Left lung (tissue), 10 donors: Measurements from ENCODE around the gene OGN. TPM values are rescaled to one million over a fixed set of nuclear protein-coding genes. Genes with fewer than 3 reads are reported as not detected.

Experiments used
- ATAC-seq: fragments of 200-7000 bp; cut with Tn5 transposase; one replicate; pipeline ENCODE4 v1.9.1; 2020; ENCODE audit warnings: moderate library complexity
- DNase-seq, 4 donors: peaks; one replicate each; pipeline ENCODE4 v3.0.0-alpha.2; 2013 to 2020
- H3K27ac ChIP-seq, 2 donors: fragments of 200-600 bp; sonication (generic) in 1 of 2; one replicate each; pipeline versions ENCODE4 v1.5.0 to v1.8.0; 2020 to 2021
- H3K27me3 ChIP-seq, 2 donors: fragments of 200-600 bp; sonication (generic) in 1 of 2; one replicate each; pipeline versions ENCODE4 v1.5.0 to v1.8.0; 2020 to 2021
- H3K36me3 ChIP-seq, 2 donors: fragments of 200-600 bp; sonication (generic) in 1 of 2; one replicate each; pipeline versions ENCODE4 v1.5.0 to v1.8.0; 2020 to 2021
- H3K4me1 ChIP-seq, 2 donors: fragments of 200-600 bp; one replicate each; pipeline ENCODE4 v1.8.0; 2021
- H3K4me3 ChIP-seq, 2 donors: fragments of 200-600 bp; sonication (generic) in 1 of 2; one replicate each; pipeline versions ENCODE4 v1.5.0 to v1.8.0; 2020 to 2021; ENCODE audit warnings: mild to moderate bottlenecking in 1 of 2
- H3K9me3 ChIP-seq, 2 donors: fragments of 200-600 bp; sonication (generic) in 1 of 2; one replicate each; pipeline versions ENCODE4 v1.5.0 to v1.8.0; 2020 to 2021
- intact Hi-C, 2 donors: fragments of 100-400 bp; cut with DNase I; formaldehyde crosslinking; loops; one replicate each; pipeline versions ENCODE4 v1.11.2 to v1.14.2; 2022
- polyA plus RNA-seq, 6 donors: library from polyadenylated mRNA; unstranded; fragments of 120-200 nt; gene quantifications; one replicate each; pipeline ENCODE4 v1.2.1, GENCODE V29; 2013; ENCODE audit not compliant: insufficient read length in 6 of 6
- total RNA-seq, 2 donors: library from RNA; stranded (reverse); fragmentation: NEBNext Ultra II Directional; extraction: Animal tissue kit (Norgen Biotek cat#: 25700); gene quantifications; one replicate each; pipeline ENCODE4 v1.2.1, GENCODE V29; 2021
- TF ChIP-seq, protein P1 (sequence below), 2 donors: fragments of 200-600 bp; sonication (generic) in 1 of 2; IDR thresholded peaks; one replicate each; pipeline versions ENCODE4 v1.5.0 to v1.8.0; 2021; ENCODE audit warnings: antibody characterized with exemption in 2 of 2
- donor health status: DM: no; HTN: yes; CAD: no.
- donor health status: DM: no; HTN: no; CAD: no.

The OGN gene
- total and polyA plus RNA-seq, 8 donors, result 11.8 to 153 (median 130) TPM

DNA sequence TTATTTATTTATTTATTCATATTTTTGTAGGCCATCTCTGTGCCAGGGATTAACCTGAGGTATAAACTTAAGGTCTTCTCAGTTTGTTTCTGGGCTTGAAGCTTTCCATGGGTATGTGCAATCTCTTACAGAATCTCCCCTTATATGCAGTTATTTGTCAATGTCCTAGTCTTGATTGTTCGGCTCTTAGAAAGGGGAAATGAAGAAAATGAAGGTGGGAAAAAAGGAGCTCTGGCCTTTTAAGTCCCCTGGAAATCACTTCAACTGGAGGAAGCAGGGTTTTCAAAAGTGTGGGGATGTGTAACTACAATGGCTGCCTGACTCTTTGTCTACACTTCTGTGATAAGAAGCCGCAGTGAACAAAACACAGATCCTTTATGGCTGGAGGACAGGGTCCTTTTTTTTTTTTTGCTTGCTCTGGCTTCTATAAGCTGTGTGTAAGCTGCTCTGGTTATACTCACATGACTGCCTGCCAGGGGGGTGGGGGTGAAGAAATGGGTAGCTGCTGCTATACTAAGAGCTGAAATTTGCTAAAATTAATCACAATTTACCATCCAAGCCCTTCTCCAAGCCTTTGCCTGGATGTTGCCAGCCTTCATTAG lies 44.9 kb downstream of the OGN start:
- Histone ChIP-seq H3K9me3 (peaks cover 0 to 37% of the 10 kb centered on the region in 2 donors), H3K36me3 (no peaks in the 10 kb centered on the region), H3K4me3 (no peak overlapping the region), H3K4me1 (no peaks in the 10 kb centered on the region), H3K27ac (no peak overlapping the region), H3K27me3 (no peaks in the 10 kb centered on the region)
- DNase-seq (no peak), ATAC-seq (no peak)
- intact Hi-C loops, result no loop called here
- TF ChIP-seq, protein P1, sequence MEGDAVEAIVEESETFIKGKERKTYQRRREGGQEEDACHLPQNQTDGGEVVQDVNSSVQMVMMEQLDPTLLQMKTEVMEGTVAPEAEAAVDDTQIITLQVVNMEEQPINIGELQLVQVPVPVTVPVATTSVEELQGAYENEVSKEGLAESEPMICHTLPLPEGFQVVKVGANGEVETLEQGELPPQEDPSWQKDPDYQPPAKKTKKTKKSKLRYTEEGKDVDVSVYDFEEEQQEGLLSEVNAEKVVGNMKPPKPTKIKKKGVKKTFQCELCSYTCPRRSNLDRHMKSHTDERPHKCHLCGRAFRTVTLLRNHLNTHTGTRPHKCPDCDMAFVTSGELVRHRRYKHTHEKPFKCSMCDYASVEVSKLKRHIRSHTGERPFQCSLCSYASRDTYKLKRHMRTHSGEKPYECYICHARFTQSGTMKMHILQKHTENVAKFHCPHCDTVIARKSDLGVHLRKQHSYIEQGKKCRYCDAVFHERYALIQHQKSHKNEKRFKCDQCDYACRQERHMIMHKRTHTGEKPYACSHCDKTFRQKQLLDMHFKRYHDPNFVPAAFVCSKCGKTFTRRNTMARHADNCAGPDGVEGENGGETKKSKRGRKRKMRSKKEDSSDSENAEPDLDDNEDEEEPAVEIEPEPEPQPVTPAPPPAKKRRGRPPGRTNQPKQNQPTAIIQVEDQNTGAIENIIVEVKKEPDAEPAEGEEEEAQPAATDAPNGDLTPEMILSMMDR (IDR thresholded peaks at IDR 0.05), result no peak

- no peaks in the 10 kb centered on the region for H3K4me1 ChIP-seq
- H3K9me3 ChIP-seq, result peaks cover 0 to 40% of the 10 kb centered on the region in 2 donors
- DNase-seq, result no peak
- no peaks in the 10 kb centered on the region for H3K36me3 ChIP-seq
- H3K27ac ChIP-seq, result no peak overlapping the region
- TF ChIP-seq, protein P1 (IDR thresholded peaks at IDR 0.05), result no peak
- intact Hi-C loops, result no loop called here
- no peak overlapping the region for H3K4me3 ChIP-seq
- no peak for ATAC-seq
- H3K27me3 ChIP-seq, result no peaks in the 10 kb centered on the region
Measured at GRCh38 chr9:92353051-92353450, 51.3 kb downstream of the OGN start.

GRCh38 chr9:92350740-92351133 lies 53.6 kb downstream of the OGN start:
- DNase-seq, result no peak
- Histone ChIP-seq H3K4me3 (no peak overlapping the region), H3K9me3 (peaks cover 0 to 19% of the 10 kb centered on the region in 2 donors), H3K4me1 (no peaks in the 10 kb centered on the region), H3K36me3 (no peaks in the 10 kb centered on the region), H3K27ac (peak overlapping the region in 1 of 2 donors; percentile 67), H3K27me3 (no peaks in the 10 kb centered on the region)
- intact Hi-C loops, result no loop called here
- TF ChIP-seq, protein P1 (IDR thresholded peaks at IDR 0.05), result no peak
- ATAC-seq, result no peak

- Histone ChIP-seq H3K4me3 (no peak overlapping the region), H3K27ac (peak overlapping the region in 1 of 2 donors; percentile 67), H3K4me1 (no peaks in the 10 kb centered on the region), H3K27me3 (no peaks in the 10 kb centered on the region), H3K9me3 (peaks cover 0 to 13% of the 10 kb centered on the region in 2 donors), H3K36me3 (no peaks in the 10 kb centered on the region)
- ATAC-seq (peak; percentile 33), DNase-seq (peak in 2 of 4 donors; percentile 59 to 69)
- TF ChIP-seq, protein P1 (IDR thresholded peaks at IDR 0.05), result no peak
- intact Hi-C loops, result loop anchor here in 1 of 2 donors (10.0 kb wide), 1 partner anchor 85 kb away; no protein-coding TSS in a partner anchor
Measured at GRCh38 chr9:92349771-92350739, 54.3 kb downstream of the OGN start.

GRCh38 chr9:92345582-92345981 lies 58.8 kb downstream of the OGN start:
- DNase-seq, result no peak
- H3K4me1 ChIP-seq, result no peaks in the 10 kb centered on the region
- H3K27me3 ChIP-seq, result no peaks in the 10 kb centered on the region
- H3K9me3 ChIP-seq, result no peaks in the 10 kb centered on the region
- ATAC-seq, result no peak
- H3K4me3 ChIP-seq, result no peak overlapping the region
- intact Hi-C loops, result loop anchor here in 1 of 2 donors (10.0 kb wide), 1 partner anchor 89 kb away; no protein-coding TSS in a partner anchor
- peaks cover 0 to 5% of the 10 kb centered on the region in 2 donors for H3K36me3 ChIP-seq
- H3K27ac ChIP-seq, result no peak overlapping the region
- TF ChIP-seq, protein P1 (IDR thresholded peaks at IDR 0.05), result no peak
